ENCODE results near the gene RERE. TPM values are rescaled to one million over a fixed set of nuclear protein-coding genes. Genes with fewer than 3 reads are reported as not detected.

The RERE gene
- total and polyA plus RNA-seq, 2 donors (not counting 3 experiments of a cell fraction or from before 2014, with no cell fraction given) = 14.1 to 113 TPM

GRCh38 chr1:8790478-8790877, 27.0 kb downstream of the RERE start:
- no peak overlapping the region for H3K4me3 ChIP-seq (replicated peaks in 1 of 3; ENCODE audit: insufficient read depth in 1 of 3, low read depth in 1 of 3, low read length in 3 of 3)
- H3K9me3 ChIP-seq (replicated peaks; ENCODE audit: control insufficient read depth, insufficient read depth, low read length) = no peaks in the 10 kb centered on the region
- BruUV-seq (replicated peaks) = no TSS peak
- CTCF ChIA-PET = interaction anchor here (4.2 kb wide), 1 partner anchor 9 kb away, joined by 16 read pairs; no protein-coding TSS in a partner anchor
- H3K4me2 ChIP-seq (ENCODE audit: insufficient read depth, low read length) = no peak overlapping the region
- no peaks in the 10 kb centered on the region for H3K36me3 ChIP-seq (ENCODE audit: control insufficient read depth in 2 of 2, extremely low read depth in 1 of 2, insufficient read depth in 2 of 2, low read length in 2 of 2)
- FAIRE-seq (no peak), DNase-seq (ENCODE audit: low read depth, low spot score) (no peak)
- intact Hi-C loops (cut with micrococcal nuclease) (no loop called here), dilution Hi-C loops (cut with MboI; ENCODE audit: extremely low pct_ligation_motif_present, low sequenced_read_pairs) (no loop called here)
- H3K4me1 ChIP-seq (ENCODE audit: control insufficient read depth, extremely low read depth, insufficient read depth, low read length) = no peaks in the 10 kb centered on the region
- H3K79me2 ChIP-seq (ENCODE audit: control insufficient read depth, insufficient read depth, low read length) = peaks cover 2% of the 10 kb centered on the region
- TF ChIP-seq MYC (IDR thresholded peaks at IDR 0.05; ENCODE audit: low read depth, low read length) (no peak), MAX (IDR thresholded peaks at IDR 0.05; ENCODE audit: insufficient read depth, insufficient read length) (no peak)
- no peak overlapping the region for H3K9ac ChIP-seq (replicated peaks; ENCODE audit: extremely low read depth, insufficient read depth, low read length)
- no peaks in the 10 kb centered on the region for H4K20me1 ChIP-seq (replicated peaks; ENCODE audit: control insufficient read depth, extremely low read depth, insufficient read depth, low read length)
- H3K9me1 ChIP-seq (replicated peaks; ENCODE audit: control insufficient read depth, extremely low read depth, insufficient read depth, low read length) = no peaks in the 10 kb centered on the region
- H2AFZ ChIP-seq (ENCODE audit: low read depth, low read length) = no peak overlapping the region
- no peak overlapping the region for H3K27ac ChIP-seq (ENCODE audit: insufficient read depth, low read depth, low read length)
- no peaks in the 10 kb centered on the region for H3K27me3 ChIP-seq (ENCODE audit: control insufficient read depth in 2 of 2, insufficient read depth in 2 of 2, low read length in 2 of 2)
- POLR2A ChIA-PET = no interaction called here

- no TSS peak for BruUV-seq (replicated peaks)
- Histone ChIP-seq H2AFZ (ENCODE audit: low read depth, low read length) (no peak overlapping the region), H3K79me2 (ENCODE audit: control insufficient read depth, insufficient read depth, low read length) (peaks cover 2% of the 10 kb centered on the region), H3K9me3 (replicated peaks; ENCODE audit: control insufficient read depth, insufficient read depth, low read length) (no peaks in the 10 kb centered on the region), H3K27me3 (ENCODE audit: control insufficient read depth in 2 of 2, insufficient read depth in 2 of 2, low read length in 2 of 2) (no peaks in the 10 kb centered on the region), H3K9me1 (replicated peaks; ENCODE audit: control insufficient read depth, extremely low read depth, insufficient read depth, low read length) (no peaks in the 10 kb centered on the region), H3K36me3 (ENCODE audit: control insufficient read depth in 2 of 2, extremely low read depth in 1 of 2, insufficient read depth in 2 of 2, low read length in 2 of 2) (no peaks in the 10 kb centered on the region), H4K20me1 (replicated peaks; ENCODE audit: control insufficient read depth, extremely low read depth, insufficient read depth, low read length) (no peaks in the 10 kb centered on the region), H3K4me2 (ENCODE audit: insufficient read depth, low read length) (no peak overlapping the region), H3K27ac (ENCODE audit: insufficient read depth, low read depth, low read length) (no peak overlapping the region), H3K9ac (replicated peaks; ENCODE audit: extremely low read depth, insufficient read depth, low read length) (no peak overlapping the region), H3K4me3 (replicated peaks in 1 of 3; ENCODE audit: insufficient read depth in 1 of 3, low read depth in 1 of 3, low read length in 3 of 3) (no peak overlapping the region), H3K4me1 (ENCODE audit: control insufficient read depth, extremely low read depth, insufficient read depth, low read length) (no peaks in the 10 kb centered on the region)
- intact Hi-C loops (cut with micrococcal nuclease) (no loop called here), dilution Hi-C loops (cut with MboI; ENCODE audit: extremely low pct_ligation_motif_present, low sequenced_read_pairs) (no loop called here)
- DNase-seq (ENCODE audit: low read depth, low spot score) (no peak), FAIRE-seq (no peak)
- ChIA-PET CTCF (interaction anchor here (1.1 to 4.2 kb wide), 2 partner anchors 8 to 14 kb away, joined by 3 to 16 read pairs; no protein-coding TSS in a partner anchor), POLR2A (no interaction called here)
- no peak for TF ChIP-seq MYC (IDR thresholded peaks at IDR 0.05; ENCODE audit: low read depth, low read length)
- TF ChIP-seq FOS (IDR thresholded peaks at IDR 0.05; ENCODE audit: borderline replicate concordance, insufficient read depth, low read length) = no peak
- TF ChIP-seq GATA2 (IDR thresholded peaks at IDR 0.05; ENCODE audit: insufficient read depth, insufficient read length, low read depth, low read length) = no peak
- no peak for TF ChIP-seq MAX (IDR thresholded peaks at IDR 0.05; ENCODE audit: insufficient read depth, insufficient read length)
Observed at GRCh38 chr1:8789314-8790214, 27.9 kb downstream of the RERE start.
